ENCODE results near the gene SFRP2.

The SFRP2 gene

DNA sequence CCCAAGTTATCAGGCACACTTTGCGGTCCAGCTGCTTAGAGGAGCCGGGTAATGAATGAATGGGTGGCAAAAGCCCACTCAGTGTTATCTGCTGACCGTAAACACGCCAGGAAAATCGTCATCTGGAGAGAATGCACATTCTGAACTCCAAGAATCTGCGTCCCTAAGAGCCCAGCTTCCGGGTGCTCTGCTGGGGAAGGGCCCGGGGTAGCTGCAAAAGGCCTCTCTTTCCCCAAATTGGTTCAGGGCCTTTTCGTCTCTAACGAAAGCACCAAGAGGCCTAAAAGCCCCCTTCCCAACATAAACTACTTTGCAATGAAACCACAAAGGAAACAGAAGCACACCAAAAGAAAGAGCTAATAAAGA is 1.6 kb upstream of the SFRP2 start:
- TF ChIP-seq, protein P1, sequence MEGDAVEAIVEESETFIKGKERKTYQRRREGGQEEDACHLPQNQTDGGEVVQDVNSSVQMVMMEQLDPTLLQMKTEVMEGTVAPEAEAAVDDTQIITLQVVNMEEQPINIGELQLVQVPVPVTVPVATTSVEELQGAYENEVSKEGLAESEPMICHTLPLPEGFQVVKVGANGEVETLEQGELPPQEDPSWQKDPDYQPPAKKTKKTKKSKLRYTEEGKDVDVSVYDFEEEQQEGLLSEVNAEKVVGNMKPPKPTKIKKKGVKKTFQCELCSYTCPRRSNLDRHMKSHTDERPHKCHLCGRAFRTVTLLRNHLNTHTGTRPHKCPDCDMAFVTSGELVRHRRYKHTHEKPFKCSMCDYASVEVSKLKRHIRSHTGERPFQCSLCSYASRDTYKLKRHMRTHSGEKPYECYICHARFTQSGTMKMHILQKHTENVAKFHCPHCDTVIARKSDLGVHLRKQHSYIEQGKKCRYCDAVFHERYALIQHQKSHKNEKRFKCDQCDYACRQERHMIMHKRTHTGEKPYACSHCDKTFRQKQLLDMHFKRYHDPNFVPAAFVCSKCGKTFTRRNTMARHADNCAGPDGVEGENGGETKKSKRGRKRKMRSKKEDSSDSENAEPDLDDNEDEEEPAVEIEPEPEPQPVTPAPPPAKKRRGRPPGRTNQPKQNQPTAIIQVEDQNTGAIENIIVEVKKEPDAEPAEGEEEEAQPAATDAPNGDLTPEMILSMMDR (IDR thresholded peaks at IDR 0.05; ENCODE audit: control insufficient read depth, extremely low read depth, insufficient read depth) = no peak
- no peak overlapping the region for H3K4me3 ChIP-seq (ENCODE audit: low read depth, low read length)
- DNase-seq (ENCODE audit: low read depth) = no peak

DNA sequence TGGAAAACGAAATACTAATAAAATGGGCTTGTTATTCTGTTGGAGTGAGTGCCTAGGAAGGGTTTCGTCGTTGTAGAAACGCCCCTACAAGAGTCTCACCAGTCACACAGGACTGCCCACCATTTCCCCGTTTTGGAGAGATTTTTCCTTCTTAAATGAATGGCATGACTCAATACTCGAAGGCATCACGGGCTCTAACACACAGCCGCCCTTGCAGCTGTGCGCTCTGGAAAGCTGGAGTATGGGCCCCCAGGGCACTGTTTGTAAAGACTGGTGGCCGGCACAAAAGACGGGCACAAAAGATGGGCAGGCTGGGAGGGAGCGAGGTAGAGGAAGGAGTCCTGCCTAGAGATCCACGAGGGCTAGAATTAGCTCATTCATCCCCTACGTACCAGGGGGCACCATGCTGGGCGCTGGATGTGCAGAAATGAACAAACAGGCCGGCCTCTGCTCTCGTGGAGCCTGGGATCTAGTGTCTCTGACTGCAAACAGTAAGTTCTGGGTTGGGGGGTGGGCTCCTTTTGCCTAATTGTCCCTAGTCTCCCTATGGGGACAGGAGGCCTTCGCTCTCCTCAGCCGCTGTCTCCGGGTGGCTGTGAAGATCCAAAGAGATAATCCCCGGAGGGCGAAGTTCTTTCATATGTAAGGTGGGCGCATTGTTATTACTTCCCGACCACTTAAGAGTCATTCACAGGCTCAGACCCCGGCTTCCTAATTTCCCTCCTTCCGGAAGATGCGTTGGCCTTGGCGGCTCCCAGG is 1.0 kb upstream of the SFRP2 start:
- H3K4me3 ChIP-seq (ENCODE audit: low read depth, low read length) = no peak overlapping the region
- TF ChIP-seq, protein P1 (IDR thresholded peaks at IDR 0.05; ENCODE audit: control insufficient read depth, extremely low read depth, insufficient read depth) = no peak

DNA sequence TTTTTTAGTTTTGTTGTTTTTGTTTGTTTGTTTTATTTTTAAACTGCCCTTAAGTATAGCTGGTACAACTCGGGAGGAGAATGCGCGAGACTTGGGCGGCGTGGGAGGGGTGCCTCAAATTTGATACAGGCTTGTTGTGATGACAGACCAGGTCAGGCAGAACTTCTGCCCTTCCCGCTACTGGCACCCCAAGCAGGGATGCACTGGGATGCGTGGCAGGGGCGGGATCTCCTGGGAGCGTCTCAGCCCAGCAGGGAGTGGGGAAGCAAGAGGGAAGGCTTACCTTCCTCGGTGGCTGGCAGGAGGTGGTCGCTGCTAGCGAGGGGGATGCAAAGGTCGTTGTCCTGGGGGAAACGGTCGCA is 851 bp downstream of the SFRP2 start:
- DNase-seq (ENCODE audit: low read depth) = no peak
- TF ChIP-seq, protein P1 (IDR thresholded peaks at IDR 0.05; ENCODE audit: control insufficient read depth, extremely low read depth, insufficient read depth) = no peak
- H3K4me3 ChIP-seq (ENCODE audit: low read depth, low read length) = no peak overlapping the region

More for the DNA sequence above, 1.0 kb upstream of the SFRP2 start:
- no peak for DNase-seq (ENCODE audit: low read depth)

DNA sequence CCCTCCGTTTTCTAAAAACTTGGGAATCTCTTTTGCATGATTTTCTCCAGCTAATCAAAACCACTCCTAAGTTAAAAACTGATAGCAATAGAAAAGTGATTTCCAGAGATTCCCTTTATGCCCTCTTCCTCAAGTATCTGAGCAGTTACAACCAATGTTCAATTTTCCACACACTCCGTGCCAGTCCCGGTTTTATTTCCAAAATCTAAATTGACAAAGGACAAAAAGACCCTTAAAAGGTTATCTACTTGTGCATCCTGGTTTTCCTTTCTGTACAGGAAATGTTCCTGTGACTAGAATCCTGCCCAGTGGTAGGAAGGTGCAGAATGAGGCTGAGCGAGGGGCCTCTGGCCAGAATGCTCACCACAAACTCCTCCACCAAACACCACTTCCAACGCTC is 1.3 kb downstream of the SFRP2 start:
- TF ChIP-seq, protein P1 (IDR thresholded peaks at IDR 0.05; ENCODE audit: control insufficient read depth, extremely low read depth, insufficient read depth) = no peak
- DNase-seq (ENCODE audit: low read depth) = no peak
- no peak overlapping the region for H3K4me3 ChIP-seq (ENCODE audit: low read depth, low read length)

DNA sequence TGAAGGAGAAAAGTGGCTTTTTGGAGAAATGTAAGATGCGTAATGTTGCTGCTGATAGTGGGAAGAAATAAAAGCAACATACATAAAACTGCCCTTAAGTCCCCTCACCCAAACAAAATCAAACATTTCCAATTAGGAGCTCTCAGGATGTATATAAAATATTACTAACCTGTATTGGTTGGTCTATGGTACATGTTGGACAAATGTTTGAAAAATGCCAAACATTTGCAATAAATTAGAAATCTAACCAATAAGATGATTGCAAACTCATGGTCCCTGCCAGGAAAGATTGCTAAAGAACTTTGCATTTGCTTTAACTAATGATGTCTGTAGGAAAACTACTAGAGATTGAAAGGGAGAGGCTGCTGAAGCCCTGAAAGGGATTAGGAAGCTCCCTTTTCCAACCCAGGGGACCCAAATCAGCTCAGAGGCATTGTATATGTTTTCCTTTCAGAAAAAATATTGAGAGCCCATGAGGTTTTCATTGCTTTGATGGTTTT is 1.8 kb downstream of the SFRP2 start:
- TF ChIP-seq, protein P1 (IDR thresholded peaks at IDR 0.05; ENCODE audit: control insufficient read depth, extremely low read depth, insufficient read depth) = no peak
- DNase-seq (ENCODE audit: low read depth) = no peak
- no peak overlapping the region for H3K4me3 ChIP-seq (ENCODE audit: low read depth, low read length)

DNA sequence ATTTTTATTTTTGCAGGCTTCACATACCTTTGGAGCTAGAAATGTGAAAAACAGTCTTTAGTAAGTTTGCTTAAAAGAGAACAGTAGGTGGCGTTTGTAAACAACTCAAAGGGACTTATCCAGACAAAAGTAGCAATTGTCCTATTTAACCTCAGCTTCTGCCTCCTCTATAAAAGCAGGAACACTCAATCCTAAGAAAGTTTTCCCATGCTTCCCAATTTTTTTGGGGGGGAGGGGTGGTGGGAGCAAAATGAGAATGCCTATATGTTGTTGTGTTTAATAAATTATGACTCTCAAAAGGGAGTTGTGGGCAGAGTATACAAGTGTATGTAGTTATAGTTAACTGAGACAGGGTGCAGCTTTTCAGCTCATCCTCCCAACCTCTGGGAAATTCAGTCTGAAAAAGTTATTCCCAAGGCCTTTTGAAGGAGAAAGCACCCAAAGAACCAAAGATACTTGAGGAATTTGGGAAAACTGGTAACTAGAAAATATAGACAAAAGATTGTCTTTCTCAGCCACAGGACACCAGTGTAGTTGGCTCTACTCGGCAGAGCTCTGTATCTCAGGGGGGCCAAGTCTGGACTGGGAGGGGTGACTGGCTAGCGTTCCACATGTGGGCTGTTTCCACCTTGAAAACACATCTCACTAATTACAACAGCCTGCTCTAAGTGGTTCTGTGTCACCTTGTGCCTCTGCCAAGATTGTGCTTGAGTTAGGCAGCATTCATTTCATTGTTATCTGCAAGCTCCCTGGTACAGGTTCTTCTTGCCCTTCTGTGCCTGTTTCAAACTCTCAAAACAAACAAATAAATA is 2.8 kb downstream of the SFRP2 start:
- no peak overlapping the region for H3K4me3 ChIP-seq (ENCODE audit: low read depth, low read length)
- peak; percentile 23 for DNase-seq (ENCODE audit: low read depth)
- TF ChIP-seq, protein P1 (IDR thresholded peaks at IDR 0.05; ENCODE audit: control insufficient read depth, extremely low read depth, insufficient read depth) = peak; percentile 57
